ENCODE results near the gene TCN2. TPM values are rescaled to one million over a fixed set of nuclear protein-coding genes. Genes with fewer than 3 reads are reported as not detected.

TCN2 gene
- total and polyA plus RNA-seq, 5 donors from 2014 or later: 0.23 to 1.7 (median 0.85) TPM

- peak overlapping the region in 1 of 3 donors; percentile 60 for H3K27ac Mint-ChIP-seq
- Histone ChIP-seq H3K9me3 (ENCODE audit: control insufficient read depth in 2 of 2, low read length in 2 of 2) (no peaks in the 10 kb centered on the region), H3K4me3 (ENCODE audit: low read depth, low read length) (no peak overlapping the region), H3K27me3 (ENCODE audit: control insufficient read depth, insufficient read depth, low read length) (no peaks in the 10 kb centered on the region), H3K36me3 (ENCODE audit: control insufficient read depth, insufficient read depth, low read length) (no peaks in the 10 kb centered on the region), H3K4me1 (ENCODE audit: control insufficient read depth, insufficient read depth, low read length, poor library complexity, severe bottlenecking) (peaks cover 10% of the 10 kb centered on the region), H3K27ac (ENCODE audit: insufficient read depth, low read length, poor library complexity, severe bottlenecking) (no peak overlapping the region)
- no peaks in the 10 kb centered on the region for H3K27me3 Mint-ChIP-seq
- no peak for ATAC-seq (ENCODE audit: low read depth in 2 of 2)
- H3K36me3 Mint-ChIP-seq: peaks cover 9% of the 10 kb centered on the region
- H3K4me1 Mint-ChIP-seq: peaks cover 9 to 34% (median 15%) of the 10 kb centered on the region in 4 donors
- DNase-seq: no peak
- H3K4me3 Mint-ChIP-seq: no peak overlapping the region
- no peaks in the 10 kb centered on the region for H3K9me3 Mint-ChIP-seq
Observed at GRCh38 chr22:30652852-30653251, 45.9 kb downstream of the TCN2 start.

- no peak for ATAC-seq (ENCODE audit: low read depth in 2 of 2)
- no peak overlapping the region for H3K4me3 ChIP-seq (ENCODE audit: low read depth, low read length)
- H3K9me3 Mint-ChIP-seq: no peaks in the 10 kb centered on the region
- peaks cover 6% of the 10 kb centered on the region for H3K4me1 ChIP-seq (ENCODE audit: control insufficient read depth, insufficient read depth, low read length, poor library complexity, severe bottlenecking)
- H3K36me3 ChIP-seq (ENCODE audit: control insufficient read depth, insufficient read depth, low read length): no peaks in the 10 kb centered on the region
- H3K36me3 Mint-ChIP-seq: peaks cover 4% of the 10 kb centered on the region
- H3K27me3 ChIP-seq (ENCODE audit: control insufficient read depth, insufficient read depth, low read length): no peaks in the 10 kb centered on the region
- peak overlapping the region in 1 of 3 donors; percentile 44 for H3K27ac Mint-ChIP-seq
- H3K27ac ChIP-seq (ENCODE audit: insufficient read depth, low read length, poor library complexity, severe bottlenecking): no peak overlapping the region
- H3K9me3 ChIP-seq (ENCODE audit: control insufficient read depth in 2 of 2, low read length in 2 of 2): no peaks in the 10 kb centered on the region
- peaks cover 9 to 37% (median 12%) of the 10 kb centered on the region in 4 donors for H3K4me1 Mint-ChIP-seq
- DNase-seq: no peak
- H3K27me3 Mint-ChIP-seq: no peaks in the 10 kb centered on the region
- H3K4me3 Mint-ChIP-seq: no peak overlapping the region
Observed at GRCh38 chr22:30654361-30654760, 47.4 kb downstream of the TCN2 start.

DNA sequence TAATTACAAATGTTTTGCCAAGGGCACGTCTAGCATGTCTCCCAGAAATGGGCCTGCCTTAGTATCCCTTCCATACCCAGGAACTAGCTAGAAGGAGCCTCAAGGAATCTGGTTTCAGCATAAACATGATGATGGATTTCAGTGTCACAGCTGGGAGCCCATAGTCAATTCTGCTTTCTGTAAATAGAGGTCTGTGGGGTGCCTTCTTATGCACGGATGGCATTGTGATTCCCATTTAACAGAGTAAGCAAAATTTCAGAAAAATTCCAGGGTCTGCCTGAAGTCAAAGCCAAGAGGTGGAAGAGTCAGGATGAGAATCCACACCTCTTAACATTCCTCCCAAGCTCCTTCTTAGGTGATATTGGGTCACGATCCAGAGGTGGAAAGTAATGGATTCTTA lies 48.6 kb downstream of the TCN2 start:
- no peaks in the 10 kb centered on the region for H3K4me1 ChIP-seq (ENCODE audit: control insufficient read depth, insufficient read depth, low read length, poor library complexity, severe bottlenecking)
- peaks cover 3% of the 10 kb centered on the region for H3K36me3 ChIP-seq (ENCODE audit: control insufficient read depth, insufficient read depth, low read length)
- Mint-ChIP-seq H3K27ac (no peak overlapping the region), H3K4me1 (peaks cover 15 to 40% (median 17%) of the 10 kb centered on the region in 4 donors), H3K27me3 (no peaks in the 10 kb centered on the region), H3K36me3 (peaks cover 15% of the 10 kb centered on the region), H3K4me3 (no peak overlapping the region), H3K9me3 (no peaks in the 10 kb centered on the region)
- H3K4me3 ChIP-seq (ENCODE audit: low read depth, low read length): no peak overlapping the region
- no peaks in the 10 kb centered on the region for H3K9me3 ChIP-seq (ENCODE audit: control insufficient read depth in 2 of 2, low read length in 2 of 2)
- ATAC-seq (ENCODE audit: low read depth in 2 of 2) (no peak), DNase-seq (no peak)
- H3K27me3 ChIP-seq (ENCODE audit: control insufficient read depth, insufficient read depth, low read length): no peaks in the 10 kb centered on the region
- no peak overlapping the region for H3K27ac ChIP-seq (ENCODE audit: insufficient read depth, low read length, poor library complexity, severe bottlenecking)

DNA sequence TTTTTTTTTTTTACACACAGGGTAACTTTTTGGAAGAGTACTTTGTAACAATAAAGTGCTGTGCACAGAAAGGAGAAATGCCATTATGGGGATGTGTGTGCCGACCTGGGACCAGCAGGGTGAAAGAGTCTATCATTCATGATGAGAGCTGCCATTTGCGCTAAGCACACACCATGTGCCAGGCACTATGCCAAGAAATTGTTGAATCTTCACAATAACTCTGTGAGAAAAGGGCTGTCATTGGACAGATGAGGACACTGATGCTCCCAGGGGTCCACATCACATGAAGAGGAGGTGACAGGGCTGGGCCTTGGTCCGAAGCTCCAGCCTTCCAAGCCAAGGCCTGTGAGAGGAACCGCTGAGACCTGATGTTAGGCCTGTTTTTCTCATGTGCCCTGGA lies 55.1 kb downstream of the TCN2 start:
- Histone ChIP-seq H3K27me3 (ENCODE audit: control insufficient read depth, insufficient read depth, low read length) (no peaks in the 10 kb centered on the region), H3K4me3 (ENCODE audit: low read depth, low read length) (no peak overlapping the region), H3K27ac (ENCODE audit: insufficient read depth, low read length, poor library complexity, severe bottlenecking) (no peak overlapping the region), H3K36me3 (ENCODE audit: control insufficient read depth, insufficient read depth, low read length) (peaks cover 28% of the 10 kb centered on the region), H3K9me3 (ENCODE audit: control insufficient read depth in 2 of 2, low read length in 2 of 2) (no peaks in the 10 kb centered on the region), H3K4me1 (ENCODE audit: control insufficient read depth, insufficient read depth, low read length, poor library complexity, severe bottlenecking) (peaks cover 12% of the 10 kb centered on the region)
- H3K4me3 Mint-ChIP-seq: no peak overlapping the region
- H3K36me3 Mint-ChIP-seq: peaks cover 41% of the 10 kb centered on the region
- H3K4me1 Mint-ChIP-seq: peaks cover 15 to 56% (median 31%) of the 10 kb centered on the region in 4 donors
- no peaks in the 10 kb centered on the region for H3K27me3 Mint-ChIP-seq
- no peak for ATAC-seq (ENCODE audit: low read depth in 2 of 2)
- no peak for DNase-seq
- H3K9me3 Mint-ChIP-seq: no peaks in the 10 kb centered on the region
- no peak overlapping the region for H3K27ac Mint-ChIP-seq

DNA sequence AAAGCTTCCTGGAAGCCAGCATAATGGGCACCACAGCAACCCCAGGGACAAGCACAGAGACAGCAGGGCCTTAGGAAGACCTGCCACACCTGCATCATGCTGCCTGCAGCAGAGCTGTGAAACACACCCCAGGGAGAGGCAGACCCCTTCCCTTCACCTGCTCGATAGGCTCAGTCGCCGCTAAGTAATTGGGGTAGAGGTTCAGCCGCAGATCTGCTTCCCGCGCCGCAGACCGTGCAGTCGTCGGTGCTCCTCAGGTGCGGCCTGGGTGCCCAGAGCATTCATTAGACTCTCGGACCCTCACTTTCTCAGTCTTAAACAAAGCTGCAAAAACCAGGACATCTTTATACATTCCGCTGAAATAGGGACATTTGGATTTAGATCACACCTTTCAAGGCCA lies 57.8 kb downstream of the TCN2 start:
- Histone ChIP-seq H3K9me3 (ENCODE audit: control insufficient read depth in 2 of 2, low read length in 2 of 2) (no peaks in the 10 kb centered on the region), H3K27ac (ENCODE audit: insufficient read depth, low read length, poor library complexity, severe bottlenecking) (no peak overlapping the region), H3K4me3 (ENCODE audit: low read depth, low read length) (no peak overlapping the region), H3K4me1 (ENCODE audit: control insufficient read depth, insufficient read depth, low read length, poor library complexity, severe bottlenecking) (peaks cover 23% of the 10 kb centered on the region), H3K36me3 (ENCODE audit: control insufficient read depth, insufficient read depth, low read length) (peaks cover 28% of the 10 kb centered on the region), H3K27me3 (ENCODE audit: control insufficient read depth, insufficient read depth, low read length) (no peaks in the 10 kb centered on the region)
- Mint-ChIP-seq H3K9me3 (no peaks in the 10 kb centered on the region), H3K4me1 (peaks cover 16 to 56% (median 33%) of the 10 kb centered on the region in 4 donors), H3K4me3 (peak overlapping the region in 3 of 4 donors; percentile 21 to 90 (median 79)), H3K27me3 (no peaks in the 10 kb centered on the region), H3K36me3 (peaks cover 38% of the 10 kb centered on the region), H3K27ac (peak overlapping the region in 2 of 3 donors; percentile 14 to 23)
- no peak for DNase-seq
- no peak for ATAC-seq (ENCODE audit: low read depth in 2 of 2)

DNA sequence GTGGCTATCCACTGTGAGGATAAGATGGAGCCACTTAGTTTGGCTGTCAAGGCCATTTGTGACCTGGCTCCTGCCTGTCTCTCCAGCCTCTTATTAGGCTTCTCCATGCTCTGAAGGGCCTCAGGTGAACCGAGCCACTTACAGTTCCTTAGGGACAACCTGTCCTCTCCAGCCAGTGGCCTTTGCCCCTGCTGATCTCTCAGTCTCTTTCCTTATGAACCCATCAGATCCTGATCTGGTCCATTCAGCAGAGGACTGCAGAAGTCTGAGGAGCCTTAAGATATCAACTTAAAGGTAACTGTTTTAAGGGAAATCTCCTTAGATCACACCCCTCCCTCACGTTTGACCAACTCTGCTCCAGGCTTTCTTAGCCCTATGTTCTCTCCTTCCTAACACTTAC lies 58.3 kb downstream of the TCN2 start:
- Histone ChIP-seq H3K27me3 (ENCODE audit: control insufficient read depth, insufficient read depth, low read length) (no peaks in the 10 kb centered on the region), H3K36me3 (ENCODE audit: control insufficient read depth, insufficient read depth, low read length) (peaks cover 25% of the 10 kb centered on the region), H3K4me1 (ENCODE audit: control insufficient read depth, insufficient read depth, low read length, poor library complexity, severe bottlenecking) (peaks cover 23% of the 10 kb centered on the region), H3K9me3 (ENCODE audit: control insufficient read depth in 2 of 2, low read length in 2 of 2) (no peaks in the 10 kb centered on the region), H3K4me3 (ENCODE audit: low read depth, low read length) (no peak overlapping the region), H3K27ac (ENCODE audit: insufficient read depth, low read length, poor library complexity, severe bottlenecking) (no peak overlapping the region)
- Mint-ChIP-seq H3K27me3 (no peaks in the 10 kb centered on the region), H3K36me3 (peaks cover 33% of the 10 kb centered on the region), H3K4me3 (peak overlapping the region in 3 of 4 donors; percentile 15 to 90 (median 79)), H3K4me1 (peaks cover 12 to 51% (median 31%) of the 10 kb centered on the region in 4 donors), H3K9me3 (no peaks in the 10 kb centered on the region), H3K27ac (peak overlapping the region in 2 of 3 donors; percentile 14 to 23)
- no peak for DNase-seq
- ATAC-seq (ENCODE audit: low read depth in 2 of 2): no peak

- Mint-ChIP-seq H3K36me3 (peaks cover 29% of the 10 kb centered on the region), H3K4me1 (peaks cover 9 to 48% (median 29%) of the 10 kb centered on the region in 4 donors), H3K4me3 (peak overlapping the region; percentile 50 to 95 (median 84)), H3K27ac (peak overlapping the region in 1 of 3 donors; percentile 23), H3K27me3 (no peaks in the 10 kb centered on the region), H3K9me3 (no peaks in the 10 kb centered on the region)
- H3K4me3 ChIP-seq (ENCODE audit: low read depth, low read length): no peak overlapping the region
- peaks cover 25% of the 10 kb centered on the region for H3K36me3 ChIP-seq (ENCODE audit: control insufficient read depth, insufficient read depth, low read length)
- H3K27ac ChIP-seq (ENCODE audit: insufficient read depth, low read length, poor library complexity, severe bottlenecking): no peak overlapping the region
- H3K4me1 ChIP-seq (ENCODE audit: control insufficient read depth, insufficient read depth, low read length, poor library complexity, severe bottlenecking): peaks cover 23% of the 10 kb centered on the region
- H3K27me3 ChIP-seq (ENCODE audit: control insufficient read depth, insufficient read depth, low read length): no peaks in the 10 kb centered on the region
- DNase-seq (no peak), ATAC-seq (ENCODE audit: low read depth in 2 of 2) (no peak)
- no peaks in the 10 kb centered on the region for H3K9me3 ChIP-seq (ENCODE audit: control insufficient read depth in 2 of 2, low read length in 2 of 2)
Observed at GRCh38 chr22:30665786-30666185, 58.8 kb downstream of the TCN2 start.

GRCh38 chr22:30667107-30667493 lies 60.1 kb downstream of the TCN2 start:
- H3K4me1 ChIP-seq (ENCODE audit: control insufficient read depth, insufficient read depth, low read length, poor library complexity, severe bottlenecking): peaks cover 23% of the 10 kb centered on the region
- peak overlapping the region; percentile 90 to 100 (median 96) for H3K4me3 Mint-ChIP-seq
- no peaks in the 10 kb centered on the region for H3K9me3 Mint-ChIP-seq
- H3K27me3 Mint-ChIP-seq: no peaks in the 10 kb centered on the region
- peaks cover 9 to 48% (median 29%) of the 10 kb centered on the region in 4 donors for H3K4me1 Mint-ChIP-seq
- H3K4me3 ChIP-seq (ENCODE audit: low read depth, low read length): peak overlapping the region; percentile 89
- H3K27ac ChIP-seq (ENCODE audit: insufficient read depth, low read length, poor library complexity, severe bottlenecking): peak overlapping the region; percentile 49
- no peaks in the 10 kb centered on the region for H3K9me3 ChIP-seq (ENCODE audit: control insufficient read depth in 2 of 2, low read length in 2 of 2)
- DNase-seq (peak in 1 of 3 donors; percentile 26), ATAC-seq (ENCODE audit: low read depth in 2 of 2) (no peak)
- H3K27me3 ChIP-seq (ENCODE audit: control insufficient read depth, insufficient read depth, low read length): no peaks in the 10 kb centered on the region
- peaks cover 22% of the 10 kb centered on the region for H3K36me3 Mint-ChIP-seq
- peak overlapping the region; percentile 74 to 97 (median 91) for H3K27ac Mint-ChIP-seq
- H3K36me3 ChIP-seq (ENCODE audit: control insufficient read depth, insufficient read depth, low read length): peaks cover 18% of the 10 kb centered on the region

Data from CD4-positive, CD25-positive, alpha-beta regulatory T cell (primary cell).